ENCODE data around the gene PRL.

Gene PRL

DNA sequence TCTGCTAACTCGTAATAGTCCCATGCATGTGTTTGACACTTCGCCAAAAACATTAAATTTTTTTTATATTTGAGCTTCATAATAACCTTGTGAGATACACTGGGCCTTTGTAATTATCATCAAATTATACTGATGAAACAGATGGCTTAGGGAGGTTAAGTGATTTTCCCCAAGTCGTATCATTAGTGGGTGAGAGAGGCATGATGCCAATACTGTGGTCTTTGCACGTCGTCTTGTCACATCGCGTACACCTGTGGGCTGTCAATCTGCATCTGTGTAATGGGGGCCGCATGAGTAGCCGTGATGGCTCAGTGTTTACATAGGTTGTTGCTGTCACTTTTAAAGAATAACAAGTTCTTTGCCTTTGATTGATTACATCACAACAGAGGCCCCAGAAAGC is 1.7 kb downstream of the PRL start:
- no peak for DNase-seq (ENCODE audit: low read depth in 2 of 3, low spot score in 1 of 3)

DNA sequence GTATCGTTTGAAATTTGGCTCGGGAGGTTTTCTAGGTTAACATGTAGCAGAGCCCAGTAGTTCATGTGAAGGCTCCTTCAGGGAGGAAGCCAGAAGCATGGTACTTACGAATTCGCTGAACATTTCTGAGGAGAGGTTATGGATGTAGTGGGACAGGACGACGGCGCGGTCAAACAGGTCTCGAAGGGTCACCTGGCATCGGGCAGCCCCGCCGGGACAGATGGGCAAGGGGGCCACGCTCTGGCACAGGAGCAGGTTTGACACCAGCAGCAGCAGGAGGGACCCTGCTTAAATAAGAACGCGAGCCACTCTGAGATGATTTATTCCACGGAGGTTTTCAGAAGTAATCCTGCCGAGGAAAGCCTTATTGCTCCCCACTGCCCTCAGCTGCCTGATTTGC is 2.5 kb downstream of the PRL start:
- DNase-seq (ENCODE audit: low read depth in 2 of 3, low spot score in 1 of 3) = no peak

DNA sequence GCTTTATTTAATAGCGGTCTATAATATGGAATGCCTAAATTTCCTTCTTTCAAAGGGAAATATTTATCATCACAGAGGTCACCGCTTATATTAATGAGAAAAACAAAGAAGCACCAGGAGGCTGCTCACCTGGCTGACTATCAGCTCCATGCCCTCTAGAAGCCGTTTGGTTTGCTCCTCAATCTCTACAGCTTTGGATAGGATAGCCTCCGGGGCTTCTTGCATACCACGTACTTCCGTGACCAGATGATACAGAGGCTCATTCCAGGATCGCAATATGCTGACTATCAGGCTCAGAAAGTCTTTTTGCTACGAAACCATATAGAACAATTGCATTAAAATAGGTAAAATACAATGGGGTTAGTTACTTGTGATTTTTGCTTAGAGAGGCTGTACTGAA is 6.8 kb downstream of the PRL start:
- DNase-seq (ENCODE audit: low read depth in 2 of 3, low spot score in 1 of 3) = no peak

DNA sequence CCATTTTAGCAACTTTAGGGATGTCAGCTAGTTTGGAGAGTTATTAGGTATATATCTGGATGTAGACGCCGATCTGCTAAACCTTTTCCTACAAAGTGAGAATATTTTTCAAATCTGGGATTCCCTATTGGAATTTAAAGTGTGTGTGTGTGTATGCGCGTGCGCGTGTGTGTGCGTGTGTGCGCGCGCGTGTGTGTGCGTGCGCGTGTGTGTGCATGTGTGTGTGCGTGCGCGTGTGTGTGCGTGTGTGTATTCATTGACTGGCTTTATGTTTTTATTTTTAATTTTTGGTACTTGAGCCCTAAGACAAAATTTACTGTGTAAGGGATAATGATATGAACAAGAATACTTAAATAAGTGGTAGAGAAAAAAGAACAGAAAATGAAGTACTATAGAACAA is 8.1 kb downstream of the PRL start:
- no peak for DNase-seq (ENCODE audit: low read depth in 2 of 3, low spot score in 1 of 3)

DNA sequence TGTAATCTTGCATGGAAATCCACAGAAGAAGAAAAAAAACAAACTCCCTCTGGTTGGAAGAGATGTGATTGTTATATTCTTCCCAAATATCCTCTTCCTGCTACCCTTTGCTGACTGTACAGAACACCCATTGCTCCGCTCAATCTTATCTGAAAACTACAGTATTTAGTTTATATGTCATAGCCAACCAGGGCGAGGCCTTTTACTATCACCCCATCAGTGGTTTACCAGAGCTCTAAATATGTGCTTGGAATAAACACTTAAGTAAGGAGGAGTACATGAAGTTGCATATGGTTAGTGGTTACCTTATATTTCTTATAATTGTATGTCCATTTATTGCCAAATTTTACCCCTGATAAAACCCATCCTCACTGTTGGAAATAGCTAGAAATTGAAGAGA is 12.2 kb downstream of the PRL start:
- DNase-seq (ENCODE audit: low read depth in 2 of 3, low spot score in 1 of 3) = no peak

DNA sequence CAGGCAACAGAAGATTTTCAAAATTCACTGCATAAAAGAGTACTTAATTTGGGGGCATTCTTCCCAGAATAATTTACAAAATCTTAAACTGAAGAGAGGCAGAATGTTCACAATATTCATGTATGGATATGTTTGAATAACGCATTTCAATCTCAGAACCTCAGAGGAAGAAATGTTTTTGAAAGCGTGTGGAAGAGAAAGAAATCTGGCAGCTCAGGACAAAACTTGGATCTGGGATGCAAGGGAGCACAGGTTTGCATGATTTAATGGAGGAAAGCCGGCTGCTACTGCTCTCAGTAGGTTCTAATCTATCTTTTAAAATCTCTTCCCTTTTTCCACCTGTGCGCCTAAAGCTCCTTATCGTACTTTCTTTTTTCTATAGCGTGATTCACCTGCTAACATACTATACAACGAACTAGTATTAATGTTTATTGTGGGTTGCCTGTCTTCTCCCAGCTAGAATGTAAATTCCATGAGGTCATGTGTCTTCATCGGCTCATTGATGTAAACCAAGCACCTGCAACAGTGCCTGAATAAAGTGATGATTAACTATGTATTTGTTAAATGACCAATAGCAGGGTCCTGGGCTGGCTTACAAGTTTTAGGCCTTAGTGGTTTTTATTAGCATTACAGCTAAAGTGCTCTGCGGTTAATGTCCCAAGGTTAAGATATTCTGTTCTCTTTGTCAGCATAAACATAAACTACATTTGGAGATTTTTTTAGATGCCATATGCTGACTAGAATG is 15.3 kb downstream of the PRL start:
- no peak for DNase-seq (ENCODE audit: low read depth in 2 of 3, low spot score in 1 of 3)

DNA sequence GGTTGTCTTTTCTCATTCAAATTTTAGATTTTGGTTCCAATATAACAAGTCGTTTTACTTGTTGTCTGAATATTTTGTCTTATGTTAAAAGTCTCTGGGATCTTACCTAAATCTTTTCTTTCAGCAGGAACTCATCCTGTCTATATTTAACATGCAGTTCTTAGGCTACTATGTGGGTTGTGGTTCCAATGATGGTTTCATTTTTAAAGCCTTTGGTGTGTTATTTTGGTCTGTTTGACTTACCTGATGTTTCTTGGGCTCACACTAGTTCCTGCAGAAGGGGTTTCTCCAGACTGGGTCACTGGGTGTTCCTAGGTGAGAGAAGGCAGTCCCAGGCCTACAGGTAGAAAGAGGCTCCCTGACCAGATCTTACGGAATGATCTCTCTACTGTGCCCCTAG is 17.4 kb downstream of the PRL start:
- DNase-seq (ENCODE audit: low read depth in 2 of 3, low spot score in 1 of 3) = no peak

DNA sequence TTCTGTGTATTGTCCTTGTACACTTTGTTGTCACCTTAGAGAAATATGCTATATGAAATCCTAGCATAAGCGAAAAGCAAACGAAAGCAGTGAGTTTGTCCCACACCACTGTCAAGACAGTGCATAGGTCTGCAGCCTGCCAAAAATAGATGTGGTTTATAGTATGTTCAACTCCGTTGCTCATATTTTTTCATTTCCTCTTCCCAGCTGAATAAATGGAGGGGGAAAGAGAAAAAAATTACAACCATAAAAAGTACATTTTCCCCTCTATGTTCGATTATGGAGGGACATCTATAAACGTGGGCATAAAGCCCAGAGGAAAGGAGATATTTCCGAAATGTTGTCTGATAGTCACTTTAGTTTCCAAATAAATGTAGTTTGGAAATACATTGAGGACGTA is 25.8 kb downstream of the PRL start:
- DNase-seq (ENCODE audit: low read depth in 2 of 3, low spot score in 1 of 3) = no peak

DNA sequence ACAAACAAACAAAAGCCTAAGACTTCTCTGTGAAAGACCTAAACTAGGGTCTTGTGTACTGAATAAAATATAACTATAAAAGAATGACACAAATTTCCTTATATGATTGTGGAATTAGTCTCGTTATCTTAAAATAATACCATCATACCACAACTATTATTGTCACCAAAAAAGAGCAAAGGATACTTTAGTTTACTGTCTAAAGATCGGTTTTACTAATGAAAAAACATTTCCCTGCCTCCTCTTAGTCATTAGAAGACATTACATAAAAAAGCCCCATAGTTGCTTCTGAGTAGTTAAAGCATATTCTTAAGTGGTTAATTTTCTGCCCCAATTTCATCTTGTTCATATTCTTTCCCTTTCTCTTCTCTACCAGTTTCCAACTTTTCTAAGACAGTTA is 33.1 kb downstream of the PRL start:
- no peak for DNase-seq (ENCODE audit: low read depth in 2 of 3, low spot score in 1 of 3)

DNA sequence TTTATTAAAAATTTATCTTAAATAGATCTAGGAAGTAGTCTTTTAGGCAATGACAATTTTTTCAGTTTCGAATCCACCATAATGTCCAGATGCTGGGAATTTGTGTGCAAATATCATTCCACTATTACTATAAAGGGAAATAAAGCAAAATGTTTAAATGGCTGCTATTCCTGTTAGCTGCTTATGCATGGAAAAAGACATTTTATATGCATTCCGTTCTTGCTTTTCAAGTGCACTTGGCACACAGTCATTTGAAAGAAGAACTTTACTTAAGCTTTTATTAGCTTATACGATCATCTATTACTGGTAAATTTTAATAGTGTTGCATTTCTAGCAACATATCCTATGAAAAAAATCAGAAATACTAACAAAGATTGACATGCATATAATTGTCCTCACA is 42.0 kb downstream of the PRL start:
- no peak for DNase-seq (ENCODE audit: low read depth in 2 of 3, low spot score in 1 of 3)

DNA sequence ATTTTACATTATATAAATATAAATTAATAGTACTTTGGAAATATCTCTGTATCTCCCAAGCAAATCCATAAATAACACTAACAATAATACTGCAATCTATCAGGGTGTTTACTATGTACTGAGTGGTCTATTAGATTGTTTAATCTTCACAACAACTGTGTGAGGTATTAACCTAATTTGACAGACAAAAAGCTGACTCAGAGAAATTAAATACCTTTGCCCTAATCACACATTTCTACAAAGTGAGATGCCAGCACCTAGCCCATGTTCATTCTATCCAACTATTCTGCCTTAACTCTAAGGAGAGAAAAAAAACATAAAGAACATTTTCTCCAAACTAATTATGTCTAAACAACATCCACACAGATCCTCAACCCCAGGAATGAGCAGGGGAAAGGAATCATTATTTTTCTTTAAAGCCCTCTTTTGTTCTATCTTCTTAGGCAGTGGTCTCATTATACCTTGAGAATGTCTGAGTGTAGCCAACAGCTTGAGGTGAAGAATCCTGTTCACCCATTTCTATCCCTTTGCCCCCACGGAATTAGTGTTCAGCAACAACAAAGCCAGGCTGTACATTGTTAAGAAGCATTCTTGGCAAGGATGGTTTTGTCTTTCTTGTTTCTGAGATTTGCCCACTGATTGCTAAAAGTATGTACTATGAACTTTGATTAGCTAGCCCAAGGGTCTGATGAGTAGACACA is 42.7 kb downstream of the PRL start:
- DNase-seq (ENCODE audit: low read depth in 2 of 3, low spot score in 1 of 3) = no peak

DNA sequence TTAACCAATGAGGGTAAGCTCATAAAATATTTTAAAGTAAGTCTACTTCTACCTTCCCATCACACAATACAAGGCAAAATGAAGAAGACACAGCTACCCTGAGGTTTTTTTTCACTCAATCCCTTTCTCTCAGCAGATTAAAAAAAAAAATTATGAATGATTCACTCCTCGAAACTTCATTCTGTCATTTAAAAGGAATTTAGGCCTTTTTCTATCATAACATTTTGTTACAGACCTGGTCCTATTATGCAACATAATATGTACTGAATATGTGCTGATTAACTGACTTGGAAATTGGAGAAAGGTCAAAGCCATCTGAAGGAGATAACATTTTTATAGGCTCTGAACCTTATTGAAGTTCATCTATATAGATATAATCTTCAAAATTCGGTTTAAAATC is 45.5 kb downstream of the PRL start:
- DNase-seq (ENCODE audit: low read depth in 2 of 3, low spot score in 1 of 3) = no peak

DNA sequence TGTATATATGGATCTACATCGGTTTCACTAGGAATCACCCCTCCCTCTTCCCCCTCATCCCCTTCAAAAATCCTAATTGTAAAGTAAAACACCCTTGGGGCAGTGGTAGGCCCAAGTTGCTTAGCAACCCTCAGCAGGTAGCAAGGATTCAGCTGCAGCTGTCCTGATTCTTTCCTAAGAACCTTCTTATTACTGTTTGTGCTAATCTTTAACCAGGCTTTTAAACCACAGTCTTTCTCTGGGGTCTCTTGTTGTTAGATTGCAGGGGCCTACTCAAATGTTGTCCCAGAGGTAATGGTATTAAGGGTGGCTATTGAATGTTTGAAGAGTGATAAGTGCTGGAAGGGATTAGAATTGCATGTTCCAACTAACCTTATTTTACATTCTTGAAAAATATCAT is 46.4 kb downstream of the PRL start:
- DNase-seq (ENCODE audit: low read depth in 2 of 3, low spot score in 1 of 3) = no peak

DNA sequence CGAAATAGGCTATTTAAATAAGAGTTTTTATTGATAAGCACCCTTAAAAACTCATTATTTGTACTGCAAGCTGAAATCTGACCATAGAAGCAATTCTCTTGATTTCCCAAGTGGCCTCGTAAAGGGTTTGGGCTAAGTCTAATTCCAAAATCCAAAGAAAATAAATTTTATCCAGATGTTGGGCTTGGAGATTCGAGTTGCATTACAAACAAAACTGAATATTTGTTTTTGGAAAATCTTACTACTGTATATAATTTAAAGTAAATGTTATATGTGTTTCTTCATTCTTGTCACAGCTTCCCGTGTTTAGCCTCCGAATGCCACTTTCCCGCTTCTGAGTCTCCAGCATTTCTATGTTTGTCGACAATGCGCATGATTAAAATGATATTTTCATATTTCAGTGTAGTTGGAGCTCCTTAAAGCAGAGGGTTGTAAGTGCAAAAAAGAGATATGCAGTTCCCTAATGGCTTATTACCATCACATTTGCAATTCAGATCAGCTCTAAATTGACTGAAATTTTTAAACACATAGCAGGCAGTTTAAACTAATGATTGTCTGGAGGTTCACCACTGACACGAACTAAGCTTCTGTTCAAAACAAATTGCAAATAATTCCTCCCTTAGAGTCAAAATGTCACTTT is 47.0 kb downstream of the PRL start:
- no peak for DNase-seq (ENCODE audit: low read depth in 2 of 3, low spot score in 1 of 3)

DNA sequence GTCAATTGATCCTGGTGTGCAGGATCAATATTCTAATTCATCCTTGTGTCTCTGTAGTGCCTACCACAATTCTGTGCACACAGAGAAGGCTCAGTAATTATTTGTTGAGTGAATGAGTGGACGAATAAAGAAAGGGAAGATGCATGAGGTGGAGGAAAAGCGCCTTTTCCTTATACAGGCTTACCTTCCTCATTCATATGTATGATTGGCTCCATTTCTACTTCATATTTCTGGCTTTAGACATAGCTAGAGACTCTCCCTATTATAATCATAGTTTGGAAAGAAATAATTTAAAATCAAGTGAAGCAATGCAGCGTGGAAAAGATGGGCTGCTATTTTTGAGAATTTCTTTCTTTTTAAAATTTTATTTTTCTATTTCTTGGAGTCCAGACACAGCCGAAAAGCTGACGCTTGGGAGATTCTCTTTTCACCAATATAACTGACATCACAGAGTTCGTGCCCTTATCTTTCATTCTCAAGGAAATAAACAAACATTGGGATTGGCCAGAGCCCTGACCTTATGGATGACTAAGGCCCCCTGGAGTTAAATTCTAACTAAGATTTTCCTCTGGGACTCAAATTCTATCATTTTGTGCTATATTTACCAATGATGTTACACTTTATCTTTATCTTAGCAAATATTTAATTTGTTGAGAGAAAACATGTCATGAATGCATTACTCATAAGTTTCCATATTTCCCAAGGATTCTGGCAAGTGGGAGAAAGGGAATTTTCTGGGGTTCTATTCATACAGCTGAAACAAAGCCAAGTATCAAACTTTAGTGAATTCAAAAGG is 48.1 kb downstream of the PRL start:
- no peak for DNase-seq (ENCODE audit: low read depth in 2 of 3, low spot score in 1 of 3)

DNA sequence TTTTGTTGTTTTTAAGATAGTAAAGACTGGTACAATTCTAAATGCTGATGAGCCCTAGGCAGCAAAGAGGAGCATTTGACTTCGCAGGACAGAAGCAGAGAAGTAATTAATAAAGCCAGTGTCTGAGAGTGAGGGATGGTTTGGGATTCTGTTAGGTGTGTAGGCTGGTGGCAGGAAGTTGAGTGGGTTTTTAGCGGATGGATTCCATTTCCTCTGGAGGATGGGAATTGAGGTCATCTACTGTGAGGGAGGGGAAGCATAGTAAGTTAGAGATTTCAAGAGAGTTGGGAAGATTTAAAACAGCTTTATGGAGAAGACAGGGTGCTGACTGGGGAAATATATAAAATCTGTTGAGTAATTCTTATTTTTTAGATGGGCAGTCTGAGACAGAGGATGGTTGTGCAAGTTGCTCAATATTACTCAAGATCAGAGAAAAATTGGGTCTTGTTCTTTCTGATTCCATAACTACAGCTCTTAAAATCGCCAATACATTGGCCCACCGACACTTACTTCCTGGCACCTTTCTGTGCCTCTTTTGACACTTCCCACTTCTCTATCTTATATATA is 48.8 kb downstream of the PRL start:
- DNase-seq (ENCODE audit: low read depth in 2 of 3, low spot score in 1 of 3) = no peak

DNA sequence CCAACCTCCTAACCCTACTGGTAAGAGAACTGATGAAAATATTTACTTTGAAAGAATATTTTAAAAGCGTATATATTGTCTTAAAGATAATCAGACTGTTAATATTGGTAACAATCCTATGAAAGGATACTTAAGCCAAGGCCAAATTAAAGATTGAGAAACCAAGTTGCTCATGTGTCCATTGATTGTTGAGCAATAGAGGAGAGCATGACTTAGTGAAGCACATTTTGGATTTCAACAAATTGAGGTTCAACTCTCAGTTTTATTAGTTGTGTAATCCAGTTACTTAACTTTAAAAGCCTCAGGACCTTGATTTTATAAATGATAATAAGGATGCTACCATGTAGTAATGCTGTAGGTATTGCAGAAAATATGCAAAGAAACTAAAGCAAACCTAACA is 56.8 kb downstream of the PRL start:
- DNase-seq (ENCODE audit: low read depth in 2 of 3, low spot score in 1 of 3) = no peak

DNA sequence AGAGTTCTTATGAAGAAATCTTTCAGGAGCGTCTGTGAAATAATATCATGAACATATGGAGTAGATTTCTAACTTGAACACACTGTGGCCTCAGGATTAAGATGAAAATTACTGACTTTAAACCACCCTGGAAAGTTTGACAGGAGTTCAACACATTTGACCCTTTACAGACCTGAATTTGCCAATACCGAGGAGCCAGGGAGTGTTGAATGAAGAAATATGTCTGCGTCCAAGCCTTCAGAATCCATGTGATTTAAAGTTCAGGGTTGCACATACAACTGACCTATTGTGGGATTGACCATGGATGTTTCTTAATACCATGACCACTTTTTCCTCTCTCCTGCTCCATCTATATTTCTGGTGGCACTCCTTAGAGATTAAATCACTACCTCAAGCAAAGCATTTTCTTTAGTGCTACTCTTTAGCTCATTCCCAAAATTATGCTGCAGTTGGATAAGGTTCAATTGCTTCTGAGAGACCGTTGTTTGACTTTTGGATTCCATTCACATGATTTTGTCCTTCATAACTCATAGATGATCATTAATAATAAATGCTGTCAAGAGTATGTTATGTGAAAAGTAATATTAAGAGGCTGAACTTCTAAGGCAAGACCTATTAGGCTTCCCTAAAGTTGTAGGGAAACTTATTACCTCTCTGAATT is 57.4 kb downstream of the PRL start:
- no peak for DNase-seq (ENCODE audit: low read depth in 2 of 3, low spot score in 1 of 3)

DNA sequence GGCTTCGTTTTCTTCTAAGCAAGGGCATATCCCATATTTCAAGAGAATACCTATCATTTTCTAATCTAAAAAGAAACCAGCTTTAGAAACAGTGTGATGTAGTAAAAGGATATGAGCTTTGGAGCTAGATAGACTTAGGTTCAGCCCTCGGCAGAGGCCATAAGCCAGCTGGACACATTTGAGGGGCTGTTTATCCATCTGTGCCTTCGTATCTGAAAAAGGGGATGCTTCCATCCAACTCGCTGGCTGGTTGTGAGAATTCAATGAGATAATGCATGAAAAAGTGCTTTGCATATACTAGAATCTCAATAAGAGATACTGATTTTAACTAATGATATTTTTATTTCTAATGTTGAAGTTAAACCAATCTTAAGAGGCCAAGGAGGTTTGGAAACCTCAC is 58.0 kb downstream of the PRL start:
- no peak for DNase-seq (ENCODE audit: low read depth in 2 of 3, low spot score in 1 of 3)

DNA sequence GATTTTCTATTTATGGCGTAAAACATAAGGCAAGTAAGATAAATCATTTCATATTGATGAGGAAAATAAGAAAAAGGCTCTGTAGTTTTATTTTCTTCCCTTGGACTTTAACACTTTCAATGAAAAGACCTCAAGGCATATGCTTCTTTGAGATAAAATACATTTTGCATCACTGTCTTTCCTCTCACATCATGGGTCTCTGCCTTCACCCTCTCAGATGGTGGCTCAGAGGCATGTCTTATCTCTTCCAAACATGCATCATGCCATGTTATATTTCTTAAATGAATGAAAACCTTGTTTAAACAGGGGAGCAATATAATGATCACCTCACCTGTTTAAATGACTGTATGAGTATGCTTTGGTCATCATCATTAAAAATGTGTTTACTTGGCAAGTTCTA is 59.3 kb downstream of the PRL start:
- no peak for DNase-seq (ENCODE audit: low read depth in 2 of 3, low spot score in 1 of 3)
